Measurements from ENCODE around the gene CST9L.
"Not testable (repeated sequence)": the region's sequence is repeated elsewhere in the genome, so short reads cannot be mapped to it uniquely, and the experiment has no call there.

Gene CST9L

GRCh38 chr20:23586735-23587525 lies 18.6 kb upstream of the CST9L start:
- DNase-seq (ENCODE audit: low read depth), result no peak

GRCh38 chr20:23585808-23586734 lies 17.8 kb upstream of the CST9L start:
- no peak for DNase-seq (ENCODE audit: low read depth)

- no peak for DNase-seq (ENCODE audit: low read depth)
Measured at GRCh38 chr20:23585449-23585807, 17.1 kb upstream of the CST9L start.

- DNase-seq (ENCODE audit: low read depth), result no peak
Measured at GRCh38 chr20:23584434-23585199, 16.3 kb upstream of the CST9L start.

- no peak for DNase-seq (ENCODE audit: low read depth)
Measured at GRCh38 chr20:23583526-23583925, 15.2 kb upstream of the CST9L start.

GRCh38 chr20:23582293-23582692 lies 14.0 kb upstream of the CST9L start:
- DNase-seq (ENCODE audit: low read depth), result no peak

GRCh38 chr20:23581833-23582232 lies 13.5 kb upstream of the CST9L start:
- not testable (repeated sequence) for DNase-seq (ENCODE audit: low read depth)

- no peak for DNase-seq (ENCODE audit: low read depth)
Measured at GRCh38 chr20:23574977-23575376, 6.7 kb upstream of the CST9L start.

- DNase-seq (ENCODE audit: low read depth), result no peak
Measured at GRCh38 chr20:23570178-23570760, 2.0 kb upstream of the CST9L start.

- no peak for DNase-seq (ENCODE audit: low read depth)
Measured at GRCh38 chr20:23569570-23569969, 1.3 kb upstream of the CST9L start.

GRCh38 chr20:23568971-23569330 lies 667 bp upstream of the CST9L start:
- DNase-seq (ENCODE audit: low read depth), result no peak

- DNase-seq (ENCODE audit: low read depth), result no peak
Measured at GRCh38 chr20:23566199-23566932, 1.9 kb downstream of the CST9L start.

- no peak for DNase-seq (ENCODE audit: low read depth)
Measured at GRCh38 chr20:23565503-23566045, 2.7 kb downstream of the CST9L start.

- DNase-seq (ENCODE audit: low read depth), result no peak
Measured at GRCh38 chr20:23564927-23565326, 3.4 kb downstream of the CST9L start.

GRCh38 chr20:23562721-23563342 lies 5.5 kb downstream of the CST9L start:
- DNase-seq (ENCODE audit: low read depth), result no peak

GRCh38 chr20:23554401-23554800 lies 13.9 kb downstream of the CST9L start:
- DNase-seq (ENCODE audit: low read depth), result no peak

- DNase-seq (ENCODE audit: low read depth), result no peak
Measured at GRCh38 chr20:23551786-23552185, 16.5 kb downstream of the CST9L start.

GRCh38 chr20:23551383-23551782 lies 16.9 kb downstream of the CST9L start:
- no peak for DNase-seq (ENCODE audit: low read depth)

GRCh38 chr20:23550227-23550626 lies 18.1 kb downstream of the CST9L start:
- DNase-seq (ENCODE audit: low read depth), result no peak

- DNase-seq (ENCODE audit: low read depth), result no peak
Measured at GRCh38 chr20:23548408-23548807, 19.9 kb downstream of the CST9L start.

- DNase-seq (ENCODE audit: low read depth), result no peak
Measured at GRCh38 chr20:23547613-23548012, 20.7 kb downstream of the CST9L start.

Data from CMK (cell line).